Measurements from ENCODE around the gene CYP2F1. TPM values are rescaled to one million over a fixed set of nuclear protein-coding genes. Genes with fewer than 3 reads are reported as not detected.

The CYP2F1 gene
- total RNA-seq, 3 donors from 2014 or later = not detected

Other genes with a start within 250 kb of the CYP2F1 start
- not detected for gene CYP2A7, start 232.2 kb upstream of the CYP2F1 start, total RNA-seq
- gene CYP2B6, start 123.2 kb upstream of the CYP2F1 start, total RNA-seq = under 1 TPM in 2 of 3 donors, not detected in 1; 0.18 TPM
- not detected for gene CYP2A13, start 26.0 kb upstream of the CYP2F1 start, total RNA-seq
- gene CYP2S1, start 78.8 kb downstream of the CYP2F1 start, total RNA-seq = under 1 TPM; 0.24 to 0.30 (median 0.27) TPM
- under 1 TPM; 0.08 to 0.40 (median 0.30) TPM for gene AXL, start 104.8 kb downstream of the CYP2F1 start, total RNA-seq
- gene HNRNPUL1, start 149.9 kb downstream of the CYP2F1 start, total RNA-seq = 100 to 1,000 TPM; 224 to 248 (median 238) TPM
- 10 to 100 TPM; 33.8 to 40.5 (median 35.1) TPM for gene CCDC97, start 195.7 kb downstream of the CYP2F1 start, total RNA-seq
- gene TGFB1, start 239.5 kb downstream of the CYP2F1 start, total RNA-seq = 100 to 1,000 TPM; 134 to 168 (median 142) TPM
- 1 to 10 TPM; 5.4 to 5.7 (median 5.7) TPM for gene B9D2, start 249.7 kb downstream of the CYP2F1 start, total RNA-seq